ENCODE results near the gene SPATS2.

DNA sequence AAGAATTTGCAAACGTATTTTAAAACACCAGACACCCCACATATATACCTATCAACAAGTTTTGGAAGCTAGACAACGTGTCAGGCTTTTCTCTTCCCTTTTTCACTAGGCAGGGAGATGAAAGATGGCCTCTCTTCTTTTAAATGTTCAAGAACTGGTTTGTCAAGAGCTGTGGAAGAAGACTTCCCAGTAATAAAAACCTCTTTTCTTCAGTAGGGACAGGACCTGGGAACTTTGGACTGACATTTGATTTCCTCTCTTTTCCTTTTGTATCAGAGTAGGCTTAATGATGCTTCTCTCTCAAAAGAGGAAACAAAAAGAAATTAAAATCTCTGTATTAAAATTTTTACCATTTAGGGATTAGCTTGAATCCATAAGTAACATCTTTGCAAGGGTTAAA is 49.6 kb downstream of the SPATS2 start:
- TF ChIP-seq POLR2A (IDR thresholded peaks at IDR 0.05; ENCODE audit: low read depth, low read length) (no peak), EZH2 (IDR thresholded peaks at IDR 0.05; ENCODE audit: borderline replicate concordance, low read depth, low read length, severe bottlenecking) (no peak), JUN (IDR thresholded peaks at IDR 0.05; ENCODE audit: borderline replicate concordance, insufficient read depth, insufficient read length, low read depth) (no peak), MYC (IDR thresholded peaks at IDR 0.05; ENCODE audit: low read depth, low read length) (no peak), POLR2AphosphoS5 (IDR thresholded peaks at IDR 0.05; ENCODE audit: insufficient read depth, low read depth, low read length) (no peak), GATA2 (IDR thresholded peaks at IDR 0.05; ENCODE audit: insufficient read depth, insufficient read length, low read depth, low read length) (no peak)
- TF ChIP-seq, protein P1, sequence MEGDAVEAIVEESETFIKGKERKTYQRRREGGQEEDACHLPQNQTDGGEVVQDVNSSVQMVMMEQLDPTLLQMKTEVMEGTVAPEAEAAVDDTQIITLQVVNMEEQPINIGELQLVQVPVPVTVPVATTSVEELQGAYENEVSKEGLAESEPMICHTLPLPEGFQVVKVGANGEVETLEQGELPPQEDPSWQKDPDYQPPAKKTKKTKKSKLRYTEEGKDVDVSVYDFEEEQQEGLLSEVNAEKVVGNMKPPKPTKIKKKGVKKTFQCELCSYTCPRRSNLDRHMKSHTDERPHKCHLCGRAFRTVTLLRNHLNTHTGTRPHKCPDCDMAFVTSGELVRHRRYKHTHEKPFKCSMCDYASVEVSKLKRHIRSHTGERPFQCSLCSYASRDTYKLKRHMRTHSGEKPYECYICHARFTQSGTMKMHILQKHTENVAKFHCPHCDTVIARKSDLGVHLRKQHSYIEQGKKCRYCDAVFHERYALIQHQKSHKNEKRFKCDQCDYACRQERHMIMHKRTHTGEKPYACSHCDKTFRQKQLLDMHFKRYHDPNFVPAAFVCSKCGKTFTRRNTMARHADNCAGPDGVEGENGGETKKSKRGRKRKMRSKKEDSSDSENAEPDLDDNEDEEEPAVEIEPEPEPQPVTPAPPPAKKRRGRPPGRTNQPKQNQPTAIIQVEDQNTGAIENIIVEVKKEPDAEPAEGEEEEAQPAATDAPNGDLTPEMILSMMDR (IDR thresholded peaks at IDR 0.05; ENCODE audit: extremely low read depth in 1 of 2, insufficient read depth in 1 of 2, low read depth in 1 of 2, low read length in 2 of 2) = no peak
- TF ChIP-seq, protein P2, sequence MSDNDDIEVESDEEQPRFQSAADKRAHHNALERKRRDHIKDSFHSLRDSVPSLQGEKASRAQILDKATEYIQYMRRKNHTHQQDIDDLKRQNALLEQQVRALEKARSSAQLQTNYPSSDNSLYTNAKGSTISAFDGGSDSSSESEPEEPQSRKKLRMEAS (IDR thresholded peaks at IDR 0.05; ENCODE audit: insufficient read depth, insufficient read length) = no peak

Data from endothelial cell of umbilical vein (primary cell).